CD4-positive, alpha-beta T cell treated with Interferon gamma for 1 hour (primary cell): ENCODE data around the gene MXI1.

Experiments
- DNase-seq: peaks from one replicate; pipeline ENCODE4 v3.0.0-alpha.2; 2020

MXI1 gene

DNA sequence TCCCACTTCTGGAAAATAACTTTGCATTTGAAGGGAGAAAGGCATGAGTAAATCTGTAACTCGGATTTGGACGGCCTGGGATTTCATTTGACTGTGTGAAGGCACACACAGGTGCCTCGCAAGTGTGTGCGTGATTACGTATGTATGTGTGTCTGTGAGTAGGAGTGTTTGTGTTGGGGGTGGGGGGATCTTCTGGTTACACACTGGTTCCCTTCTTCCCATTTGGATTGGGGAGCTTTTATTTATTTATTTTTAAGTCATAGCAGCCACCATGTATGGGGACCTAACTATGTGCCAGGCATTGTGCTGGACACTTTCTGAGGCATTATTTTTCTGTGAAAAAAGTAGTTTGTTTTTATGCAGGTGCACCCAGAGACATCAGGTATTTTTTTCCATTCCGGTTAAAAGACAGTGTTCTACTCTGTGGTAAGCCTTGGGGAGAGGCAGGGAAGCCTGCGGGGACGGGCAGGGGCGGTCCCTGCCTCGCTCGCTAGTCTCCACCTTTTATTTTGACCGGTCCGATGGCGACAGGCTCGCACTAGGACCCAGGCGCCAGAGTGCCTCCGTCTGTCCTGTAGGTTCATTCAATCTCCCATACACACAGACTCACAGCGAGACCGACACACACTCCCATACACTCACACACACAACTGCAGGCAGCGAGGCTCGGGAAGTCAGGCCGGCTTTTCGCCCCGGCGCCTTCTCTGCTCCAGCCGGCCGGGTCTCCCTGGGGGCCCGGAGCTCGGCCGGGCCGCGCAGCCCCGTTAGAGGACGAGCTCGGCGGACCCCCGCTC is at the start of gene MXI1:
TSS of gene MXI1 (plus strand) at position 595 of the 794 bp plus-strand sequence. CDS start 204 bp downstream, outside the sequence.
- DNase-seq: peak; percentile 47

DNA sequence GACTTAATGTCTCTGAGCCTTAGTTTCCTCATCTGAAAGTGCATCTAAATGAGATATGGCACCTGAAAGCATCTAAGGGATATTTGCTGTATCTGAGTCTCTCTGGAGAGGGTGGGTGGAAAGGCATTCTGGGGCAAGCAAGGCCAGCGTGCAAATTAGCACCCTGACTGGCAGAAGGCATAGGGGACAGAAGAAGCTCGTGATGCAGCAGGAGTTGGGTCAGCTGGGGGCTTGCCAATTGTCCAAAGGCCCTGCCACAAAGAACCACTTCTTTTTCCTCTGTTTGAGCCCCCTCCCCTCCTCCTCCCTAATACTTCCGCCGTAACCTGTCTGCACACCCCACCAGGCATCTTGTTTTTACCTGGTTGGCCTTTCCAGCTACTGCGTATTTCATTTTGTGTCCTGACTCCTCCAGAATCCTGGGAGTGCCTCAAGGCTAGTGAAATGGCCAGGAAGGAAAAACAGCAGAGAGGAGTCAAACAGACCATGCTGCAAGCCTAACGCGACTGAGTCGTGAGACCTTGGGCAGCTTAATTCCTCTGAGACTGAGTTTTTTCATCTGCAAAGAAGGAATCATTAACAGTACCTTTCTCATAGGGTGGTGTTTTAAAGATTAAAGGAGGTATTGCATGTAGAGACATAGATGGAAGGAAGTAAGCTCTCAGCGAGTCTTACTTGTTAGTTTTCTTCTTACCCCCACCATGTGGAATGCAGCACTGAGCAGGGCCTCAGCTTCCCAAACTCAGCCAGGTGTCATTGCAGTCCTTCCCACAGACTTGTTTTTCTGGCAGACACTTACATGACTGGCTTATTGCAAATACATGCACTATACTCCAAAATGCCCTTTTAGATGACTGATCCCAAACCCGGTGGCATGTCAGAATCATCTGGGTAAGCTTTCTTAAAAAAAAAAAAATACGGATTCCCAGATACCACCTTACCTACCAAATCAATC is 49.1 kb upstream of the MXI1 start:
- no peak for DNase-seq

DNA sequence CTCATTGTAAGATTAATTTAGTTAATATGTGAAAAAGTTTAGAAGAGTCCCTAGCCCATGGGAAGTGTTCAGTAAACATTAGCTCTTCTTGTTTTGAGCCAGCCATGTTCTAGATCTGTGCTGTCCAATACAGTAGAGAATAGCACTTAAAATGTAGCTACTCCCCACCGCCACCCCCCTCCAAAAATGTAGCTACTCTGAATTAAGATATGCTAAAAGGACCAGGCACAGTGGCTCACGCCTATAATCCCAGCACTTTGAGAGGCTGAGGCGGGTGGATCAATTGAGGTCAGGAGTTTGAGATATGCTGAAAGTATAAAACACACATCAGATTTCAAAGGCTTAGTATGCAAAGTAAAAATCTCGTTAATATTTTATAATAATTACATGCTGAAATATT is 47.3 kb upstream of the MXI1 start:
- no peak for DNase-seq

DNA sequence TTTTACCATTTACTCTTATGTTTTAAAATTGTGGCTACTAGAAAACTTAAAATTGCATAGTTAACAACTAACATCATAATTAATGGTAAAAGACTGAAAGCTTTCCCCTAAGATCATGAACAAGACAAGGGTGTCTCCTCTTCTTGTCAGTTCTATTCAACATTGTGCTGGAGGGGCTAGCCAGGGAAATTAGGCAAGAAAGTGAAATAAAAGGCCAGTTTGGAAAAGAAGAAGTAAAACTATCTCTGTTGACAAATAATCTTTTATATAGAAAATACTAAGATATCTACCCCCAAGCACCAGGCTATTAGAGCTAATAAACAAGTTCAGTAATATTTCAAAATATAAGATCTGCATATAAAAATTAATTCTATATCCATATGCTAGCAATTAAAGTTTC is 46.9 kb upstream of the MXI1 start:
- no peak for DNase-seq

DNA sequence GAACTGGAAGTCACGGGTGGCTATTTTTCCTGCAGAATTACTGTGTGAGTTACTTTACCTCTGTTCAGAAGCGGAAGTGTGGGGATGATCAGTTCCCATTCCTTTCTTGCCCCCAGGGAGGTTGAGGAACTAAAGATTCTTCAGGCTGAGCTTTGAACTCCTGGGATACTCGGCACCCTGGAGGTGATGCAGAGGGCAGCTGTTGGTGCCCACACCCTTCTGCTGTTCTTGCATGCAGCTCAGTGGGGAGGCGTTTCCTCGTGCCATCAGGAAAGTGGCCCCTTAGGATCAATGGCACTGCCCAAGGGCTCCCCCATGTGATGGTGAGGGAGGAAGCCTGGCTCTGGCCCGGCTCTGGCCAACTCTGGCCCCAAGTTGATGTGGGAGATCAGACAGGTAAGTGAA is 44.7 kb upstream of the MXI1 start:
- DNase-seq: no peak

DNA sequence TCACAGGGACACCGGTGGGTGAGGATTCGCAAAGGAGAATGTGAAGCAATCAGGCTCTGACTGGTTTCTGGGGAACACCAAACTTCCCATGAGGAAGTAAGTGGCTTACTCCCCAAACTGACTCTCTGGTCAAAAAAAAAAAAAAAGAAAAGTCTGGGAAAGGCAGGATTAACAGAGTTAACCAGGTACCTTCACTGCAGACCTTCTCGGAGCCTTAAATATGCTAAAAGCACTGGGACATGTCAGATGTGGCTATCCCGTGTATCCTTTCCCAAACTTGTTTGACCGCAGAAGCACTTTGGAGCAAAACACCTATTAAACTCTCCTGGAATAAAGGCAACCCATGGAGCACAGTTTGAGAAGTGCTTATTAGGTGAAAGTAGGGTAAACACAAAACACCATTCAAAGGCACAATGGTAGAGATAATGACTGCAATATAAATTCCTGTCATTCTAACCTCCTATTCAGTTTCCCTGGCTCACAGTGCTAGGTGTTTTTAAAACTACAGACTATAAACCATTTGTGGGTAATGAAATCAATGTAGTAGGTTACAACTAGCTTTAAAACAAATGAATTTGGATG is 44.1 kb upstream of the MXI1 start:
- DNase-seq: no peak

DNA sequence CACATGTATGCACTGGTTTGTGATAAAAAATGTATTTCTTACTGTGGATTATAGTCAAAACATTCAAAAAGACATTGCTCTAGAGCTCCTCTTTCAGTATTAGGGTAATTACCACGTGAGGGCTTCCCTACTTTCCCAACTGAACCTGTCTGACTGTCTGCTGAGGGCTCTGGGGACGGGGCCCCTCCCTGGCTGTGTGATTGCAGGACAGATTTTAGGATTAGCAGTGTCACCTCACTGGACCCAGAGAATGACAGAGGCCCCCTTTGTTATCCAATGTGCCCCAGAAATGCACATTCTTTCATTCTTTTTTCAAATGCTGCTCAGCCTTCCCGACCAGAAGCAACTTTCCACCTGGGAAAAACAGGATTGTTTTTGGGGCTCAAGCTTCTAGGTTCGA is 43.6 kb upstream of the MXI1 start:
- DNase-seq: no peak

DNA sequence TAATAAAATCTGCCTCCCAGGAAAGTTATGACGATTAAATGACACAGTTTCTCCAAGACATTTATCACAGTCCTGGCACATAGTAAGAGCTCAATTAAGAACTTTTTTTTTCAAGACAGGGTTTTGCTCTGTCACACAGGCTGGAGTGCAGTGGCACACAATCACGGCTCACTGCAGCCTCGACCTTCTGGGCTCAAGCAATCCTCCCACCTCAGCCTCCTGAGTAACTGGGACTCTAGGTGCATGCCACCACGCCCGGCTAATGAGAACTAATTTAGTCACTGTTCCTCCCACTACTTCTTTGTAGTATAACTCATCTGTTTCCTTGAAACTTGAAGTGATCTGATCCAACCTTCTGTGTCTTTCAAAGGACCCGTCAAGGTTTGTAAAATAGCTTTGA is 42.2 kb upstream of the MXI1 start:
- no peak for DNase-seq

DNA sequence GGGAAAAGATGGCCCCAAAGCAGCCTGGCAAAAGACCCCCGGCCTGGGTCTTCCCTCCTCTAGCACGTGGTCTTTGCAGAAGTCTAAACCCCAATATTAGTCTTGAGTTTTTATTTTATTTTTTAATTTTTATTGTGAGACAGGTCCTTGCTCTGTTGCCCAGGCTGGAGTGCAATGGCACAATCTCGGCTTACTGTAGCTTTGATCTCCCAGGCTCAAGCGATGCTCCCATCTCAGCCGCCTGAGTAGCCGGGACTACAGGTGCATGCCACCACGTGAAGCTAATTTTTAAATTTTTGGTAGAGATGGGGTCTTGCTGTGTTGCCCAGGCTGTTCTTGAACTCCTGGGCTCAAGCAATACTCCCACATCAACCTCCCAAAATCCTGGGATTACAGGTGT is 40.3 kb upstream of the MXI1 start:
- no peak for DNase-seq

DNA sequence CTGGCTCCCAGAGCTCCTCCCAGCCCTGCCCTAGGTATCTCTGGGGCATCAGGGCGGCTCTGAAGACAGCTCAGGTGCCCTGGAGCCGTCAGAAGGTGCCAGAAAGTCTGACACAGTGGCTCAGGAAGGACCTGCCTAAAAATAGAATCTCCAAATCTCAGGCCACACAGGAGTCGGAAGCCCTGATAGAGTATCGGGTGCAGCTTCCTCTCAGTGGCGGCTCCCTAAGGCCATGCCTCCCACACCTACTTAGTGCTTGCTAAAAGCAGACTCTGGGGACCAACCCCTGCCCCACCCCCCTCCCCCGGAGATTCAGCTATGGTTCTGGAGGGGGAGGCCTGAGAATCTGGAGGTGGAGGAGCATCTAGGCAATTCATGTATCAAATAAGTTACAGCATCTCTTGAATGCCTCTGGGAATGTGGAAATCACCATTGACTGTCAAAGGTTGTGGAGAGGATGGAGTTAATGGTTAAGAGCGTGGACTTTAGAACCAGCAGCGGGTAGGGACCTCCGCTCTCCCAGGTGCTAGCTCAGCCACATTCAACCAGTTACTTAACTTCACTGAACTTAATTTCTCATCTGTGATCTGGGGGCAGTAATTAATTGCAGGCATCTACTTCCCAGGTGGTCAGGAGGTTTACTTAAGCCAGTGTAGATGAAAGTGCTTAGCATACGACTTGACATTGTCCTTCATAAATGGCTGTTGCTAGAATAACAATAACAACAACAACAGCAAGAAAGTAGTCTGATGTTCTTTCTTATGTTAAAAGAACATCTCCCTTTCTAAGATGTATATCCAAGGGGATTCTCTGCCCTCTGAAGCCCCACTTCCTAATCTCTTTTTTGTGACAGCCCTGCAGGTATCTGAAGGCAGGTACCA is 38.6 kb upstream of the MXI1 start:
- no peak for DNase-seq

DNA sequence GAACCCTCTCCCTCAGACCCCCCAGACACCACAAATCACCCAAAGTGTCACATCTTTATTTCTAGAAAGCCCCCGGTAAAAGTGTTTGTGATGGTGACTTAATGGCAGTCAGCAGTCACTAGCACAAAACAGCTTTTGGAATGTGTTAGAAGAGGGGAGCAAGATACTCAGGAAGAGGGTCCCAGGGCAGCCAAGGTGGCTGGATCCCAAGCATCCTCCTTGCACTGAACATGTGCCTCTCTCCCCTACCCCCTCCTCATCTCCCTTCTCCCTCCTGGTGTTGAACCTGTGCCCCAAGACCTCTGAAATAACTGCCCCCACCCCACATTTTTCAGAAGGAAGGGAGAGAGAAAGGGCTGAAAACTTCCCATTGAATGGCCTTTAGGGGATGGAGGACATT is 37.8 kb upstream of the MXI1 start:
- no peak for DNase-seq

DNA sequence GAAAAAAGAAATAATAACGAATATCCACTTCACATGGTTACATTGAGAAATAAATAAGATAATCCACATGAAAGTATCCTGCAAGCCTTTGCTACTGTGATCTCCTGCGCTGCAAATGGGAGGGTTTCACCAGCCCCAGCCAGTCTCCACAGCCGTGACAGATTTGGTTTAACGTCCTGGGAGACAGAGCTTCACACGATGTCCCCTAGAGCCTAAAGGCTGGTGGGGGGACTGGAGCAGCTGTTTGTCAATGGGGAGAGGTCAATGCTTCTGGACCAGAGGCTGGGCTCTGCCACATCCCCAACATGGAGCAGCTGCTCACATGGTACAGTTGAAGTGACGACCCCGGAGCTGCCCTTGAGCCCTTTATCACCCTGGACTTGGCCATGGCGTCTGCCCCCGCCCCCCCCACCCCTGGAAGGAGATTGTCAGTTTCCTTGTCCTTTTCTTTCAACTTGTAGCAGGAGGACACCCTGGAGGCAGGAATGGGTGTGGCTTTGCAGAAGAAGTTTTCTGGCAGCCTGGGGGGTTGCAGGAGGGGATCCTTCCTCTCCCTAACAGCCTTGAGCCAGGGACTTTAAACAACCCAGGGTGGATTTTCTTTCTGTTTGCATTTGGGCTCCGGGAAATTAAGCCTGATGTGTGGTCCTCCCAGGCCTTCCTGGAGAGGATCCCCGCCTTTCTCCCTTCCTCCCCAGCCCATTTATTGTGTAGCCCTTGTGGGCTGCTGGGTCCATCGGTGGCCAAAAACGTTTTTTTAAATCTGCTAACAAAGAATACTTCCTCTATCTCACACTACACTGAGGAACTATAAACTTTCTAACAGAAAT is 37.0 kb upstream of the MXI1 start:
- DNase-seq: no peak

DNA sequence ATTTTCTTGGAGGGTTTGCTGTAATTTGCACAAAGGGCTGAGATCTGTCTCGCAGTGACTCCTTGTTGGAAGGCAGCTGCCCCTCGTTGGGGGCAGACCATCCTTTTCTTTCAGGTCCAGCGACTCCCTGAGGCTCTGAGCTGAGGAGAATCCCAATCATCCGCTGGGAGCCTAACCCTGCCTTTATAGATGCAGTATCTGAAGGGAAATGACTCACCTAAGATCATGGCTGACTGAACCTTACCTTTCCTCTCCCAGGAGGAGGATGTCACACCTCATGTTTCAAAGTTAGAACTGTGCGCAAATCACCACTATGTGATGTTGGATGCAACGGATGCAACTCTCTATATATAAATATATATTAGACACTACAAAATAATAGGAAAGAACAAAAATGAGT is 36.4 kb upstream of the MXI1 start:
- DNase-seq: no peak

DNA sequence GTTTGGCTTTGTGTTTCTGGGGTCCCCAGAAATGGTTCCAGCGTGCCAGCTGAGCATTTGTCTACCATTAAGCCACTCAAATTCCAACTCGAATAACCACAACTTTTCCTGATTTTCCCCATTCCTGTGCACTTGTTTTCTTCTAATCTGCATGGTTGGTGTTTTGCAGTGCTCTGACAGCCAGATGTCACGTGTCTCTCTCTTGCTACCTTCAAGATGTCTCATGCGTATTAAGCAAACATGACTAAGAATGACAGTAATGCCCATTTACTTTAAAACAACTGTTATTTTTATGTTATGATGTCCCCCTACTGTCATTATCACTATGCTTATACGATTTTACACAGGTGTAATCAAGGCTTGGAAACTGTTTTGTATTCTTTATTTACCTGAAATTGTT is 35.2 kb upstream of the MXI1 start:
- DNase-seq: no peak

DNA sequence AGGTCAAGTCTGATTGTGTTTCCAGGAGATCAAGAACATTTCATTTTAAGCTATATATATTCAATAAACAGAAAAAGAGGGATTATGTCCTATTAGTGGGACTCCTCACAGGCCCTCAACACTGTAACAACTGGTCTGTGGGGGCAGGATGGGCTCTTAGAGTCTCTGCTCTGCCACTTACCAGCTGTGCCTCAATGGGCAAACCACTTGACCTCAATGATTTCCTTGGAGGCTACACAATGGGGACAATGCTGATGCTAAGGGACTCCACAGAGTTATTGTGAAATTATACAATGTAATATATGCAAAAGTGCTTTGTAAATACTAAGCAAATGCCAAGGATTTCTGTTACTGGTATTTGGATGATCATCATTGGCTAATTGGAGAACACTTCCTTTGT is 33.2 kb upstream of the MXI1 start:
- DNase-seq: no peak

DNA sequence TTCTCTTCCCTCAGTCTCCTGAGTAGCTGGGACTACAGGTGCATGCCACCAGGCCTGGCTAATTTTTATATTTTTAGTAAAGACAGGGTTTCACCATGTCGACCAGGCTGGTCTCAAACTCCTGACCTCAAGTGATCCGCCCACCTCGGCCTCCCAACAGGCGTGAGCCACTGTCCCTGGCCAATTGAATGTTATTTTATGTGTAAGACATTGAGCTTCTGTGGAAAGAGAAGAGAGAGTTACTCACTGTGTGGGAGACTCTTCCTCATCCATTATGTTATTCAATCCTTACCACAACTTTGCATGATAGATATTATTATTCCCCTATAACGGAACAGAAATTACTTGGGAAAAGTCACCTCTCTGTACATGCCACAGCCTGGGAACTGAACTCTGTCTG is 32.6 kb upstream of the MXI1 start:
- no peak for DNase-seq

DNA sequence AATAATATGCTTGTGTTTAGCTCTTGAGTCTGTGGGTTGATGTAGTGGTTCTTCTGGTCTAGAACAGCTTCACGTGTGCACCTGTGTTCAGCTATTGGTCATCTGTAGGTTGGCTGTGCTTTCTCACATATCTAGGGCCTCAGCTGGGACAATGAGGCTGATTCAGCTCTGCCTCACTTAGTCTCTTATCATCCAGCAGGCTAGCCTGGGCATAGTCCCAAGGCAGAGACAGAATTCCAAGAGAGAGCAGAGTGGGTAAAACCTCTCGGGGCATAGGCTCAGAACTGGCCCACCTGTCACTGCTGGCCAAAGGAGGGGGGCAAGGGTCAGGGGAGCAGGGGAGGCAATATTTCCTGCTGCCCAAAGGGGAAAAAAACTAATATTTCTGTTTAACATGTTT is 32.0 kb upstream of the MXI1 start:
- no peak for DNase-seq

DNA sequence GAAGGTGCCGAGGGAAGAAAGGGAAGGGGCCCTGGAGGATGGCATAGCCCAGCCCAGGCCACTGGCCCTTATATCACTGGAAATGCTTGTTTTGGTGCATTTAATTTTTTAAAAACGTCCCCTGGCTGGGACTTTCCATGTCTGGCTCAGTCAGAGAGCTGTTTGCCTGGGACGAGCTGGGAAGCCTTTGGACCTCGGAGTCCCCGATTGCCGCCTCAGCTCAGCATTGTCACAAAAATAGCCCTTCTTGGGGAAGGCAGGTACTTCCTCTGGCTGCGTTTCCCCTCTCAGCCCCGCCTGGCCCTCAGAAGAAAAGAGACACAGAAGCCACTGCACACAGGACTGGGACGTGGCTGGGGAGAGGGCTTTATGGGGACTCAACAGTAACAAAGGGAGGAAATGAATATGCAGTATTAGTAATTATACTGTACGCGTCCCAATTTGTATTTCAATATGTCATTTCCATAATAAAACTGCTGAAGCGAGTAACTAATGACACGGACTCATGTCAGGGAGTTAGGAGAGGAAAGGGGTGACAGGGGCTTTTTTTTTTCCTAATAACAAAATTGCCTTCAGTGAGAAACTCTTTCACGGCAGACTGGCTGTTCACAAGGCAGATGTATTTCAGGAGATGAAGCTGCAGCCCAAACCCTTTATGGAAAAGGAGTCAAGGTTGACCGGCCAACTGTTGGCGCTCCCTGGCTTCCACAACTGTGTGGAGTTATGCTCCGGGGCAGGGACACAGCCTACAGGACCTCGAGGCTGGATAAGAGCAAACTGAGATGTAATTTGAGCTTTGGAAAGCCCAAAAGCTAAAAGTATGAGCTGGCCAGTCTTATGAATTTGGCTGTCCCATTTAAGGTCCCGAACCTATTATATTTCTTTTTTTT is 31.0 kb upstream of the MXI1 start:
- no peak for DNase-seq

DNA sequence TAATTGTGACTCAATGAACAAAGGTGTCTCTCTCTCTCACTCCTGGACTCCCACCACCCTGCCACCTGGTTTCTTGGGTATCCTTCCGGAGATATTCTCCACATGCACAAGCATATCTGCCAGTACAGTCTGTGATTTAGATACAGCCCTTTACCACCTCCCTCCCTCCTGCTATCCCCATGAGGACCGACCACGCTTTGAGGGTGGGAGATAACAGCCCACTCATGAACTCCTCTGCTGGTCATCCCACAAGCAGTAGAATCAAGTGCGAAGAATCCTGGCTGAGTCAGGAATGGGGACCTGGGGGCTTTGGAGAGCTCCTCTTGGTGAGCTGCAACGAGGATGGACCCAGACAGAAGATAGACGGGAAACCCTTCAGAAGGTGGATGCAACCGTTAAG is 28.2 kb upstream of the MXI1 start:
- no peak for DNase-seq

DNA sequence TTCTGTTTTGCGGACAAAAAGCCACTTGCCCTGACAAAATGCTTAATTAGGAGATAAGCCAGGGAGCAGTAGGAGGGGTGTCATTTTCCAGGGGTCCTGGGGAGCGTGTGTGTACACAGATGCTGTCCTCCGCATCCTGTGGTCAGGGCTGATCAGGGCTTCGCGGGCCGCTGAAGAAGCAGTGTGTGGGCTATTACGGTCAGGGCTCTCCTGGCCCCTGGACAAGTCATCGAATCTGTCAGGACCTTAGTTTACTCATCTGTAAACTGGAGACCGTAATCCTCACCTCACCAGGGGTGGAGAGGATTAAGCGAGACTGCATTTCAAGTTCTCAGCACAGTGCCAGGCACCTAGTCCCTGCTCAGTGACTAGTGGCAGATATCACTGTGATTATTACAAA is 26.0 kb upstream of the MXI1 start:
- no peak for DNase-seq

DNA sequence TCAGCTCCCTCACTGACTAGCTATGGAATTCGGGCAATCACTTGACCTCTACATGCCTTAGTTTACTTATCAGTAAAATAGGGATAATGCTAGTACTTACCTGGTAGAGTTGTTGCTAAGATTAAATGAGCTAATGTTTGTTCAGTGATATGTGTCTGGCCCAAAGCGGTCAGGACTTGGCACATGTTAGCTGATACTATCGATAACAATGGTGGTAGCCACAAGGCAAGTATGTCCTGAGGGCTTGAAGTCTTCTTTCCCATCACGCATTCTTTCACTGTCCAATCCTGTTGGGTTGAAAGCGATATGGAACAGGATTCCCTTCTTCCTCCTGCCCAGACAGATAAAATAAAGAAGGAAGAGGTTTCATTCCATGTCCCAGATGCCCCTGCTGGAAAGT is 25.5 kb upstream of the MXI1 start:
- no peak for DNase-seq
